H1 (cell line): ENCODE results near the gene SCNN1G. TPM values are rescaled to one million over a fixed set of nuclear protein-coding genes. Genes with fewer than 3 reads are reported as not detected.

Experiments used
- CTCF ChIA-PET: fragments of 300-600 bp; sonication (Branson Sonifier 250); formaldehyde crosslinking; loops from one replicate; lab custom pipeline; 2021; ENCODE audit not compliant: partially characterized antibody; lab: Charles Lee
- POLR2A ChIA-PET: fragments of 300-600 bp; sonication (Branson Sonifier 250); formaldehyde crosslinking; loops from one replicate; lab custom pipeline; 2021; ENCODE audit warnings: inconsistent platforms; ENCODE audit not compliant: partially characterized antibody; lab: Charles Lee
- DNase-seq, 2 experiments: peaks; one replicate each; pipeline versions ENCODE4 v3.0.0 to v3.0.0-alpha.2; 2010 to 2022; ENCODE audit warnings: low spot score in 2 of 2, low read depth in 1 of 2, mixed read lengths in 1 of 2
- FAIRE-seq: peaks from 2 replicates; lab custom pipeline; 2011; peaks lifted over from hg19 to GRCh38; lab: Jason Lieb, UNC
- H2AFZ ChIP-seq: 2 replicates; pipeline ENCODE4 v1.8.1; 2012; ENCODE audit warnings: low read length, inconsistent platforms
- H2AK5ac ChIP-seq: 2 replicates; pipeline ENCODE4 v1.6.1; 2013; ENCODE audit warnings: low read depth, low read length
- H2BK120ac ChIP-seq: replicated peaks from 2 replicates; pipeline ENCODE3; 2013; ENCODE audit warnings: low read depth, low read length, inconsistent platforms
- H2BK12ac ChIP-seq: 2 replicates; pipeline ENCODE4 v1.6.1; 2013; ENCODE audit warnings: low read depth, low read length
- H2BK15ac ChIP-seq: 2 replicates; pipeline ENCODE4 v1.6.1; 2013; ENCODE audit warnings: low read length
- H2BK20ac ChIP-seq: 2 replicates; pipeline ENCODE4 v1.6.1; 2013; ENCODE audit warnings: low read length
- H2BK5ac ChIP-seq: 2 replicates; pipeline ENCODE4 v1.6.1; 2013; ENCODE audit warnings: low read depth, low read length
- H3K14ac ChIP-seq: 2 replicates; pipeline ENCODE4 v1.6.1; 2013; ENCODE audit warnings: inconsistent platforms; ENCODE audit not compliant: insufficient read length
- H3K18ac ChIP-seq: 2 replicates; pipeline ENCODE4 v1.6.1; 2013; ENCODE audit warnings: low read length; ENCODE audit errors: extremely low read depth
- H3K23ac ChIP-seq: 2 replicates; pipeline ENCODE4 v1.6.1; 2013; ENCODE audit warnings: inconsistent platforms; ENCODE audit not compliant: insufficient read length
- H3K23me2 ChIP-seq: 2 replicates; pipeline ENCODE4 v1.6.1; 2013; ENCODE audit warnings: low read depth, low read length
- H3K27ac ChIP-seq: 2 replicates; pipeline ENCODE4 v1.6.1; 2011; ENCODE audit warnings: low read depth, low read length, inconsistent platforms
- H3K27me3 ChIP-seq, 4 experiments: replicated peaks in 1 of 4; 1 replicate in 1 of 4; 2 replicates in 3 of 4; pipeline versions ENCODE4 v1.6.1 to v1.8.1; 2011 to 2013; ENCODE audit warnings: low read length in 3 of 4, mild to moderate bottlenecking in 3 of 4, inconsistent platforms in 2 of 4, mixed read lengths in 2 of 4, moderate library complexity in 1 of 4; ENCODE audit not compliant: control insufficient read depth in 3 of 4, insufficient read depth in 3 of 4; ENCODE audit errors: extremely low read depth in 1 of 4
- H3K36me3 ChIP-seq, 4 experiments: 2 replicates each; pipeline versions ENCODE4 v1.6.1 to v1.8.1; 2011 to 2013; ENCODE audit warnings: mild to moderate bottlenecking in 4 of 4, low read length in 3 of 4, moderate library complexity in 2 of 4, control low read depth in 1 of 4, inconsistent platforms in 1 of 4; ENCODE audit not compliant: insufficient read depth in 4 of 4, control insufficient read depth in 2 of 4
- H3K4ac ChIP-seq: replicated peaks from 2 replicates; pipeline ENCODE3; 2013; ENCODE audit warnings: low read length, low read depth, mixed read lengths, inconsistent platforms; ENCODE audit not compliant: insufficient read length
- H3K4me1 ChIP-seq, 4 experiments: replicated peaks in 1 of 4; 1 replicate in 1 of 4; 2 replicates in 3 of 4; pipeline versions ENCODE4 v1.6.1 to v1.8.1; 2011 to 2013; ENCODE audit warnings: low read length in 3 of 4, inconsistent platforms in 2 of 4, mixed read lengths in 1 of 4; ENCODE audit not compliant: insufficient read depth in 4 of 4, control insufficient read depth in 3 of 4
- H3K4me2 ChIP-seq, 2 experiments: 2 replicates each; pipeline versions ENCODE4 v1.6.1 to v1.8.1; 2011 to 2013; ENCODE audit warnings: low read depth in 2 of 2, low read length in 2 of 2, control low read depth in 1 of 2, inconsistent platforms in 1 of 2, mild to moderate bottlenecking in 1 of 2; ENCODE audit not compliant: insufficient read depth in 1 of 2
- H3K4me3 ChIP-seq, 4 experiments: fragments of 200-600, 300-600 bp in 1 of 4; sonication (generic), shearing (Covaris generic), sonication (Bioruptor Twin) in 1 of 4; 2 replicates each; pipeline versions ENCODE4 v1.5.1 to v1.8.1; 2011 to 2016; ENCODE audit warnings: low read length in 4 of 4, low read depth in 3 of 4, control low read depth in 2 of 4, inconsistent platforms in 2 of 4, mild to moderate bottlenecking in 2 of 4, mixed read lengths in 1 of 4, moderate library complexity in 1 of 4; ENCODE audit not compliant: insufficient read depth in 2 of 4; ENCODE audit errors: extremely low read depth in 1 of 4
- H3K56ac ChIP-seq: replicated peaks from 2 replicates; pipeline ENCODE3; 2013; ENCODE audit warnings: low read depth, mild to moderate bottlenecking, mixed read lengths, low read length, inconsistent platforms; ENCODE audit not compliant: insufficient read length
- H3K79me1 ChIP-seq: 2 replicates; pipeline ENCODE4 v1.6.1; 2013; ENCODE audit warnings: low read depth, low read length, control low read depth
- H3K79me2 ChIP-seq, 2 experiments: 2 replicates each; pipeline versions ENCODE4 v1.6.1 to v1.8.1; 2012 to 2013; ENCODE audit warnings: low read length in 2 of 2, mild to moderate bottlenecking in 2 of 2, inconsistent platforms in 1 of 2; ENCODE audit not compliant: insufficient read depth in 2 of 2, control insufficient read depth in 1 of 2
- H3K9ac ChIP-seq, 4 experiments: replicated peaks in 1 of 4; 1 replicate in 1 of 4; 2 replicates in 3 of 4; pipeline versions ENCODE4 v1.6.1 to v1.8.1; 2011 to 2013; ENCODE audit warnings: low read depth in 3 of 4, low read length in 3 of 4, control low read depth in 2 of 4, mild to moderate bottlenecking in 2 of 4, moderate library complexity in 2 of 4, inconsistent platforms in 1 of 4; ENCODE audit errors: extremely low read depth in 1 of 4
- H3K9me3 ChIP-seq, 2 experiments: 2 replicates each; pipeline versions ENCODE4 v1.6.1 to v1.8.1; 2012 to 2013; ENCODE audit warnings: mild to moderate bottlenecking in 2 of 2, moderate library complexity in 2 of 2, control low read depth in 1 of 2, inconsistent platforms in 1 of 2, low read depth in 1 of 2, low read length in 1 of 2, mixed read lengths in 1 of 2; ENCODE audit not compliant: insufficient read depth in 2 of 2
- H4K20me1 ChIP-seq, 2 experiments: replicated peaks in 1 of 2; 2 replicates each; pipeline versions ENCODE3 to v1.8.1; 2011 to 2013; ENCODE audit warnings: inconsistent platforms in 2 of 2, low read length in 2 of 2, mild to moderate bottlenecking in 1 of 2; ENCODE audit not compliant: insufficient read depth in 2 of 2, control insufficient read depth in 1 of 2
- H4K5ac ChIP-seq: 2 replicates; pipeline ENCODE4 v1.6.1; 2013; ENCODE audit warnings: low read length, low read depth, mixed read lengths, inconsistent platforms; ENCODE audit not compliant: insufficient read length
- H4K8ac ChIP-seq: 2 replicates; pipeline ENCODE4 v1.8.0; 2013; ENCODE audit warnings: mild to moderate bottlenecking, moderate library complexity, low read length, inconsistent platforms; ENCODE audit not compliant: insufficient read depth; ENCODE audit errors: extremely low read depth
- H4K91ac ChIP-seq: replicated peaks from 2 replicates; pipeline ENCODE3; 2013; ENCODE audit warnings: low read length, mixed read lengths, inconsistent platforms; ENCODE audit not compliant: insufficient read length
- BCL11A ChIP-seq, 2 experiments: IDR thresholded peaks; one replicate each; pipeline ENCODE4 v1.6.1; 2011; ENCODE audit warnings: low read depth in 2 of 2, low read length in 2 of 2, mild to moderate bottlenecking in 2 of 2
- EZH2 ChIP-seq: fragments of 200-600 bp; sonication (generic); IDR thresholded peaks from 2 replicates; pipeline ENCODE4 v1.7.1; 2012; ENCODE audit warnings: low read depth, mild to moderate bottlenecking, moderate library complexity, low read length, inconsistent platforms; ENCODE audit not compliant: severe bottlenecking
- FOSL1 ChIP-seq: IDR thresholded peaks from 2 replicates; pipeline ENCODE4 v1.6.1; 2011; ENCODE audit warnings: mild to moderate bottlenecking, low read depth, low read length, moderate library complexity; ENCODE audit not compliant: insufficient read depth
- HDAC2 ChIP-seq, 2 experiments: fragments of 300-600 bp in 1 of 2; sonication (generic) in 1 of 2; IDR thresholded peaks; 2 replicates each; pipeline ENCODE4 v1.6.1; 2011 to 2012; ENCODE audit warnings: low read depth in 2 of 2, low read length in 2 of 2, mild to moderate bottlenecking in 2 of 2, moderate library complexity in 2 of 2, borderline replicate concordance in 1 of 2, inconsistent platforms in 1 of 2
- HDAC6 ChIP-seq: IDR thresholded peaks from one replicate; pipeline ENCODE4 v1.7.1; 2012; ENCODE audit warnings: low read depth, mild to moderate bottlenecking, inconsistent platforms, low read length, moderate library complexity
- JUN ChIP-seq: IDR thresholded peaks from 2 replicates; pipeline ENCODE4 v1.6.1; 2011; ENCODE audit warnings: low read depth, mild to moderate bottlenecking, improper control_type of control experiment, low read length
- JUND ChIP-seq: IDR thresholded peaks from 2 replicates; pipeline ENCODE4 v1.6.1; 2011; ENCODE audit warnings: mild to moderate bottlenecking, improper control_type of control experiment, low read length
- NRF1 ChIP-seq: IDR thresholded peaks from 2 replicates; pipeline ENCODE4 v1.6.1; 2011; ENCODE audit warnings: mild to moderate bottlenecking, low read depth, low read length, improper control_type of control experiment
- RAD21 ChIP-seq, 2 experiments: IDR thresholded peaks in 1 of 2; conservative IDR thresholded peaks in 1 of 2; 2 replicates each; pipeline ENCODE4 v1.6.1; 2011; ENCODE audit warnings: low read depth in 2 of 2, low read length in 2 of 2, improper control_type of control experiment in 1 of 2, inconsistent platforms in 1 of 2, mild to moderate bottlenecking in 1 of 2, moderate library complexity in 1 of 2
- SP4 ChIP-seq: IDR thresholded peaks from 2 replicates; pipeline ENCODE4 v1.6.1; 2012; ENCODE audit warnings: low read length, inconsistent platforms
- SUZ12 ChIP-seq: fragments of 200-600 bp; sonication (generic); IDR thresholded peaks from 2 replicates; pipeline ENCODE4 v1.6.1; 2012; ENCODE audit warnings: mild to moderate bottlenecking, inconsistent platforms, low read length, moderate library complexity, mixed read lengths
- TAF1 ChIP-seq: IDR thresholded peaks from 2 replicates; pipeline ENCODE4 v1.6.1; 2011; ENCODE audit warnings: mild to moderate bottlenecking, low read depth, low read length
- TAF7 ChIP-seq: optimal IDR thresholded peaks from 2 replicates; pipeline ENCODE3; 2011; ENCODE audit warnings: low read depth, mild to moderate bottlenecking, inconsistent platforms, low read length, moderate library complexity, borderline replicate concordance
- WGBS, 2 experiments: shearing (Covaris generic) in 1 of 2; methylation state at CpG; one replicate each; pipeline versions ENCODE4 v1.1.6 to v1.1.7; 2013 to 2015; ENCODE audit warnings: low lambda C conversion rate in 2 of 2, mixed read lengths in 2 of 2, inconsistent platforms in 1 of 2, low coverage in 1 of 2, missing lambda C conversion rate in 1 of 2; ENCODE audit not compliant: insufficient replicate concordance in 2 of 2, insufficient coverage in 1 of 2, insufficient read length in 1 of 2; ENCODE audit errors: extremely low coverage in 1 of 2, missing lambda C conversion rate in 1 of 2; 5-methylcytosine and 5-hydroxymethylcytosine counted together
- polyA plus RNA-seq, 7 experiments: library from polyadenylated mRNA; depleted of rRNA in 3 of 7; stranded (reverse) in 5 of 7; unstranded in 2 of 7; fragments of >200 nt in 5 of 7; fragments of 200-250 nt in 2 of 7; gene quantifications; 1 replicate in 5 of 7; 2 replicates in 1 of 7; 4 replicates in 1 of 7; pipeline versions ENCODE4 v1.2.1 to v1.2.3, GENCODE V29; 2011 to 2013; ENCODE audit warnings: missing spikeins in 2 of 7, mixed read lengths in 2 of 7
- total RNA-seq: library from RNA; stranded (reverse); fragmentation: NEBNext Ultra II Directional; extraction: Animal tissue kit (Norgen Biotek cat#: 25700); gene quantifications from 2 replicates; pipeline ENCODE4 v1.2.1, GENCODE V29; 2021
- TF ChIP-seq, protein P1 (sequence below): IDR thresholded peaks from 2 replicates; pipeline ENCODE4 v1.6.1; 2012; ENCODE audit warnings: inconsistent platforms

SCNN1G gene
- total and polyA plus RNA-seq, 2 of the 8 experiments (the other 6 are each of a cell fraction or from before 2014, with no cell fraction given) = 0.73 to 1.1 TPM

DNA sequence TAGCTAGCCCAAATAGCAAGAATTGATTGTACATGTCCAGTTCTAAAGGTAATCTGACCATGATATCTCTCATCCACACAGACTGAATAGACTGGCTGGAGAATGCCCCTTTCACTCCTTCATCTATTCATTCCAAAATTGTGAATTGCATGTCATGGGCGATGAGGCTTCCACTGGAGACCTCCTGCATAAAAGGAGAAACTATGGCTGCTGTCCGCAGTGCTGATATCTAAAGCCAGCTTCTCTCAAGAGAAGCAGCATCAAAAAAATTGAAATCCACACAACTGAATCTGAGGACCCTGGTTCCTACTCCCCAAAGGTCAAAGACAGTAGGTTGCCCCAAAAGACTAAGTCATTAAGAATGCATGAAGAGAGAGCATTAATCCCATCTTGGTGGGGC lies 7.9 kb upstream of the SCNN1G start:
- Histone ChIP-seq H3K23ac (no peak overlapping the region), H3K4me1 (peaks cover 0 to 3% (median 0%) of the 10 kb centered on the region in 4 experiments; a peak in 1 of 7 replicates), H4K5ac (no peak overlapping the region), H3K36me3 (no peaks in the 10 kb centered on the region), H3K4me2 (no peak overlapping the region), H3K4me3 (no peak overlapping the region), H2BK15ac (no peak overlapping the region), H4K91ac (no peak overlapping the region), H4K20me1 (no peaks in the 10 kb centered on the region), H4K8ac (no peak overlapping the region), H3K79me2 (no peaks in the 10 kb centered on the region), H2AFZ (no peak overlapping the region), H2BK12ac (no peak overlapping the region), H3K56ac (no peak overlapping the region), H3K18ac (no peak overlapping the region), H3K4ac (no peak overlapping the region), H2AK5ac (no peak overlapping the region), H3K14ac (no peak overlapping the region), H2BK5ac (no peak overlapping the region), H3K9ac (no peak overlapping the region), H3K27ac (no peak overlapping the region), H2BK20ac (no peak overlapping the region), H3K79me1 (no peaks in the 10 kb centered on the region), H3K9me3 (no peaks in the 10 kb centered on the region), H3K27me3 (no peaks in the 10 kb centered on the region; a peak in 1 of 7 replicates), H3K23me2 (no peaks in the 10 kb centered on the region), H2BK120ac (no peak overlapping the region)
- WGBS, 2 experiments = 73% methylated on average over 2 of the region's 2 CpGs; no CpG with 5 or more reads in 1 of the 2 experiments
- FAIRE-seq (no peak), DNase-seq (no peak)
- POLR2A ChIA-PET = no interaction called here
- CTCF ChIA-PET = interaction anchor here (0.8 to 14.8 kb wide), 2 partner anchors 65 to 260 kb away, joined by 3 to 178 read pairs; no protein-coding TSS in a partner anchor
- TF ChIP-seq RAD21 (IDR thresholded peaks at IDR 0.05 in 1 of 2, conservative IDR thresholded peaks at IDR 0.05 in 1 of 2; ENCODE audit: low read depth in 2 of 2, low read length in 2 of 2) (no peak), HDAC6 (no peak), TAF7 (no peak), NRF1 (no peak), EZH2 (no peak), SUZ12 (no peak), JUN (no peak), HDAC2 (IDR thresholded peaks at IDR 0.05; ENCODE audit: borderline replicate concordance in 1 of 2, low read depth in 2 of 2, low read length in 2 of 2) (no peak), JUND (no peak), SP4 (no peak), TAF1 (no peak), FOSL1 (no peak), BCL11A (IDR thresholded peaks at IDR 0.05; ENCODE audit: low read depth in 2 of 2, low read length in 2 of 2) (no peak)
- TF ChIP-seq, protein P1, sequence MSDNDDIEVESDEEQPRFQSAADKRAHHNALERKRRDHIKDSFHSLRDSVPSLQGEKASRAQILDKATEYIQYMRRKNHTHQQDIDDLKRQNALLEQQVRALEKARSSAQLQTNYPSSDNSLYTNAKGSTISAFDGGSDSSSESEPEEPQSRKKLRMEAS = no peak
